HPDE6-E6E7 (cell line): ENCODE measurements around the gene ZNF599.
"Not testable (repeated sequence)": the region's sequence is repeated elsewhere in the genome, so short reads cannot be mapped to it uniquely, and the experiment has no call there.

Experiments
- DNase-seq: peaks from one replicate; pipeline ENCODE4 v3.0.0; 2011; ENCODE audit warnings: missing footprints; ENCODE audit errors: extremely low spot score

The ZNF599 gene

DNA sequence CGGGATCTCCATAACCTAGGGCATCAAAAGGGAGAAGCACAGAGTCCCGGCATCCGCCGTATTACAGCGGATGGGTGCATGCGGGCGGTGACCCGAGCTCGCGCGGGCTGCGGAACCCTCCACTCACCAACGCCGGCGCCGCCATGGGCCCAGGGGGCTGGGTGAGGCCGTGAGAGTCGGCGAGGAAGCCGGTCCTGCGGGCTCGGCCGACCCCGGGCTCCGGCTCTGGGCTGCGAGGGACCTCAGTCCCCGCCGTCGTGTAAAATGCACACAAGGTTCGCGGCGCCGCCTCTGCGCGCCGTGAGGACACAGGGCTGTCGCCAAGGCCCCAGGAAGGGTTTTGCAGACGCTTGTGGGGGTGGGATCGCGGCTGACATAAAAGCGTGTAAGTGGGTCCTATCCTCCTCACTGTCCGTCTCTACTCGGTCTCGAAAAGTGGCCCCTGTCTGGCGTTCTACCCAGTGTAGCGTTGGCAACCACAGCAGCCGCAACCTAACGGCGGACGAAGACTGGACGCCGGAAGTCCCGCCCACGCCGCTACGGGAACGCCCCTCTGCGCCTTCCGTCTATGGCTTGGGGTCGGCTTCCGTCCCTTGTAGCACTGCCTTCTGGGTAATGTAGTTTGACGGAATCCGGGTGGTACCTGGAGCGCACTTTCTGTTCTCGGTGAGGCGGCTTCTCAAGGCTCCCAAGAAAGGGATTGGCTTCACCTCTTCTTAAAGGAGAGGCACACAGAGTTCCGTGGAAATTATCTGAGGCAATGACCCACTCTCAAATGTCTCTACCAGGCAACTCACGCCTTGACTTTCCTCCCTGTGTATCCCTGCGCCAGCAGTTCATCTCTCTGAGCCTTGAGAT lies at the start of gene ZNF599:
Gene ZNF599 (minus strand): TSS at position 519 of the 858 bp plus-strand sequence. CDS start 374 bp downstream, at position 145.
- peak; percentile 75 for DNase-seq

DNA sequence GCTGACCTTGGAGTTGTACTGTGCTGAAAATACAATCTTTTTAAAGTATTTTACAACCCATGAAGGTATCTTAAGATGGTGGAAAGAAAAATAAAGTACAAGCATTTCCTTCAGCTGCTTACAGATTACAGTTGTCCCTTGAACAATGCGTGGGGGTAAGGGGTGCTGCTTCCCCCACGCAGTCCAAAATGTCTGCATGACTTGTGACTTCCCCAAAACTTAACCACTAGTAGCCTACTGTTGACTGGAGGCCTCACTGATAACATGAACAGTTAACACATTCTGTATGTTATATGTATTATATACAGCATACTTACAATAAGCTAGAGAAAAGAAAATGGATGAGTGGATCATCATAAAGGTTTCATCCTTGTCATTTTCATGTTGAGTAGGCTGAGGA lies 45.3 kb upstream of the ZNF599 start:
- DNase-seq = no peak

DNA sequence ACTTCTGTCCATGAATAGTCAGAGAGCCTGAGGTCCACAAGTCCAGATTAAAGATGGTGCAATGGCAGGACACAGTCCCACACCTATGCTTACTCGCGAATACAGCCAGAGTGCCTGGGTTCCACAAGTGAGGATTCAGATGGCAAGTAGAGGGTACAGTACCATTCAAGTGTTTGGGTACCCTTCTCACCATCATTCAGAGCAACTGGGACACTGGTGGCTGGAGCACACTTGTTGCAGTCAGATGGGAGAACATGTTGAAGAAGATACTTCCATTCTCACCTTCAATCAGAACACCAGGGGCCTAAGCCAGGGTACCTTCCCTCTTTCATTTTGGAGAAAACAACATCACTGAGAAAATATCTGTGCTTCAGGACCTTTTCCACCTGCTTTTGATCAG lies 43.7 kb upstream of the ZNF599 start:
- DNase-seq = no peak

DNA sequence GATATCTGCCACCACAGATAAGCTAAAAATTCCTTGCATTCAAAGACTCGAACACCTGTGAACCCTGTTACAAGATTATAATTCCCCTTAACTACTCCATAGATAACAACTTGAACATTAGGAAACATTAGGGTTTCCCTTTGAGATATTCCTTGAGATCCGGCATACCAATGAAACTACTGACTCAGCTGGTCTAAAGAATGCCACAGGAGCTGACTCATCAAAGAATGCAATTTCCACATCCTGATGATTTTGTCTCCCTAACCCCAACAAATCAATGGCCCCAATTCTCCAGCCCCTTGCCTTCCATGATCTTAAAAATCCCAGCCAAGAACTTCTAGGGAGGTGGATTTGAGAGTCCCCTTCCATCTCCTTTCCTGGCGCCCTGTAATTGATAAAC lies 35.6 kb upstream of the ZNF599 start:
- peak; percentile 37 for DNase-seq

DNA sequence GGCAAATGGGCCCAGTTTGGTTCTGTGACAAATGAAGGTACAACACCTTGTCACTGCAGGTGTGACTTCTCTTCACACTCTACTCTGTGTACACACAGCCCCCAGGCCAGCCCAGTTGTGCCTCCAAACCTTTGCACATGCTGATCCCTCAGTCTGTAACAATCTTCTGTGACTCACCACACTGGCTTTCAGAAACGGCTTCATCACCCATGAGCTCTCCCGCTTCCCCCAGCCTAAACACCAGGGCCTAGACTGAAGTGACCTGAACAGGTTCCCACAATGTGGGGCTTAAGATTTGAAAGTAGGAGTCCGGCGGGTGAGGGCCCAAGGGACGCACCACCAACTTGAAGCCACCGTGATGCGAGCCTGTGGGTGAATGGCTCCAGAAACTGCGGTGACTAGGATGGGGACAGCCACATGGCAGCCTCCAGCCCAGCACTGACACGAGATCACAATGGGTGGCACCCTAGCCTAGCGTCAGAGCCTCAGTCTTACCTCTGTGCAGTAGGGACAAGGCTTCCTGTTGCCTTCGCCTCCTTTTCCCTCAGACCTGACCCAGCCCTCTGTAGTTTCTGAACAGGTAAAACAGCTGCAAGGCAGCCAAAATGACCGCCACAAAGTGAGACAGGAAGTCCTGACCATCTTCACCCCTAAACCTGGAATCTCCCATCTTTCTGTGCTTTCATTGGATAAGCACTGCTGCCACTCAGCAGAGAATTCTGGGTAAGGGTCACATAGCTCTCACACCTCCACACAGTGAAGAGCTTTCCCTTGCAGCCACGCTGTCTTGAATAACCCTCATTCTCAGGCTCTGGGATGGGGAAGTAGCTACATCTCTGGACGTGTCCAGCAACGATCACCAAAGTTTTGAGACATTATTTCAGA lies 34.2 kb upstream of the ZNF599 start:
- no peak for DNase-seq

DNA sequence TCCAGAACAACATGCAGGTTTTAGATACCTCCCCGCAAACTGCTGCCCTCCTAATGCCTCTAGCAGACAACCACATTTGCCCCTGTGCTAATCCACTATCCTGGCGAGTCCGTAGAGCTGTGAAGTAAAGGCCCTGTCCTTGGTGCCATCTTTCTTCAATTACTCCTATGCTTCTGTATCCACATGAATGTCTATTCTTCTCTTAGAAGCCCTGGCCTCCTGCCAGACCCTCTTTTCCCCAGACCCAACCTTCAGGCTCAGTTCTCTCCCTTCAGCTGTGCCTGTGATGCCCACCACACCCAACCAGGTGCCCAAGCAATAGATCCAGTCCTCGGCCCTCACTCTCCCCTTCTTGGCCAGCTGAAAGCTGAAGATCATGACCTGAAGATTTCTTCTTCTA lies 31.1 kb upstream of the ZNF599 start:
- DNase-seq = no peak

DNA sequence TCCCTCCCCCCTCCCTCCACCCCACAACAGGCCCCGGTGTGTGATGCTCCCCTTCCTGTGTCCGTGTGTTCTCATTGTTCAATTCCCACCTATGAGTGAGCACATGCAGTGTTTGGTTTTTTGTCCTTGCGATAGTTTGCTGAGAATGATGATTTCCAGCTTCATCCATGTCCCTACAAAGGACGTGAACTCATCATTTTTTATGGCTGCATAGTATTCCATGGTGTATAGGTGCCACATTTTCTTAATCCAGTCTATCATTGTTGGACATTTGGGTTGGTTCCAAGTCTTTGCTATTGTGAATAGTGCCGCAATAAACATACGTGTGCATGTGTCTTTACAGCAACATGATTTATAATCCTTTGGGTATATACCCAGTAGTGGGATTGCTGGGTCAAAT lies 23.9 kb upstream of the ZNF599 start:
- DNase-seq = not testable (repeated sequence)

DNA sequence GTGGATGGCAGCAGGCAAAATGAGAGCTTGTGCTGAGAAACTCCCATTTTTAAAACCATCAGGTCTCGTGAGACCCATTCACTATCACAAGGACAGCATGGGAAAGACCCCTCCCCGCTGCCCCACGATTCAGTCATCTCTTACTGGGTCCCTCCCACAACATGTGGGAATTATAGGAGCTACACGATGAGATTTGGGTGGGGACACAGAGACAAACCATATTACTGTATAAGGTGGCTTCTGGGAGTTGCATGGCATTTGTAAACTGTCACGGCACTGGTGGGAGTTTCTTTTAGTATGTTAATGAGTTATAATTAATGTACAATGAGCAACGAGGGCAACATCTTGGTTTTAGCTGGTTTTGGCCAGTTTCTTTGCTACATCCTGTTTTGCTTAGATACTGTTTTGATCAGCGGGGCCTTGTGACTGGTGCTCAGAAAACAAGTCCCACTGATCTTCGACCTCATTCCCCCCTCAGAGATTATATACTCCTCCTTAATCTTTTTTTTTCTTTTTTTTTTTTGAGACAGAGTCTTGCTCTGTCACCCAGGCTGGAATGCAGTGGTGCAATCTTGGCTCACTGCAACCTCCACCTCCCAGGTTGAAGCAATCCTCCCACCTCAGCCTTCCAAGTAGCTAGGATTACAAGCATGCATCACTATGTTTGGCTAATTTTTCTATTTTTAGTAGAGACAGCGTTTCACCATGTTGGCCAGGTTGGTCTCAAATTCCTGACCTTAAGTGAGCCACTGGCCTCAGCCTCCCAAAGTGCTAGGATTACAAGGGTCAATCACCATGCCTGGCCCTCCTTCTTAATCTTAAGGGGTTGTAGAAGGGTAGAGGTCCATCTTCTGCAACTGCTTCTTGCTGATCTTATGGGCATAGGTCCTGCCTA lies 21.3 kb upstream of the ZNF599 start:
- no peak for DNase-seq

DNA sequence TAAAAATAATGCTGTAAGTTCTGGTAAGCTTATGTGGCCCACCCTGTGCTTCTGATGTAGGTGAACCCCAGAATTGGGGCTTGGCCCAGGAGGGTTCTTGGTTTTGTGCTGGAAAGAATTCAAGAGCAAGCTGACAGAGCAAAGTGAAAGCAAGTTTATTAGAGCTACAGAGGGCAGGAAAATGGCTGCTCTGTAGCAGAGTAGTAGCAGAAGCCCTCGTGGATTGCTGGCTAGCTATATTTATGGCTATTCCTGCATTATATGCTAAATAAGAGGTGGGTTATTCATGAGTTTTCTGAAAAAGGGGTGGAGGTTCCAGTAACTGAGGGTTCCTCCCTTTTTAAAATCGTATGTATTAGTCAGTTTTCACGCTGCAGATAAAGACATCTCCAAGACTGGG lies 20.6 kb upstream of the ZNF599 start:
- no peak for DNase-seq

DNA sequence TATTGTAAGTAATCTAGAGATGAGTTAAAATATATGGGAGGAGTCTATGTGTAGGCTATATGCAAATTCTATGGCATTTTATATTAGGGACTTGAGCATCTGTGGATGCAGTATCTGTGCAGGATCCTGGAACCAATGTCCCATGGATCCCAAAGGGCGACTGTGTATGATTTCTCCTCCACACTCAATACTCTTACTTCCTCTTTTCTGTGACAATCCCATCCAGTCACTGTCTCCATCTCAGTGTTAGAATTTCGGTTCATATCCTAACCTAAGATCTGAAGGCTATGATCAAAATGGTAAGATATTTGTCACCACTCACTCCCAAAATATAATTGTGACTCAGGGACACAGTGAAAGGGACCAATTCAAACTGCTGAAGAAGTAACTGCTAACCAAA lies 15.1 kb upstream of the ZNF599 start:
- DNase-seq = no peak

DNA sequence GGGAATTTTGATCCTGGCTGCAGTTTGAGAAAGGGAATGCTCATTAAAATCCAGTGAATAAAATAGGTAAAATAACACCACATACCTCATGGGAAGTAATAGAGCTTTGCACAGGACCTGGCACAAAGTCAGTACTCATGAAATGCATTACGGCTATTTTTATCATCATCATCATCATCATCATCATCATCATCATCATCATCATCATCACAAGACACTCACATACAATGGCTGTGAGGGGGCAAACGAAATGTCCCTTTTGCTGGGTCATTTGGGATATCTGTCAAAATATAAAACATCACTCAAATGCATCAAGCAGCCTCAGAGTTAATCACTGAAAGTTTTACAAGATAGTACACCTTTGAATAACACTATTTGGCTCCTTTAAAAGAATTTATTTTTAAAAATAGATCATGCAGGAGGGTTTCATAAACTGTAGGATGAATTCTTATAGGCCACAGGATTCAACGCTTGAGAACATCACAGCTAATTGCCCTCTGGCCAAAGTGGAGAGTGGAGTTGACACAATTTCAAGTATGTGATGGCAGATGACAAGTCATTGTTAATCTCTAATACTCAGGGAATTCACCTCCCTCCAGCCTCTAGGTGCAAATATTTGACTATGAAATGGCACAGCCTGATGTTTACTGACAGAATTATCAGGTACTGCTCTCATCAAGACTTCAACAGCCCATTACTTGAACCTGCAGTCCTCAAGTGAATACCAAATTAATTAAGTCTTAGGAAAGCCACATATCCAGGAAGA lies 14.2 kb upstream of the ZNF599 start:
- DNase-seq = no peak

DNA sequence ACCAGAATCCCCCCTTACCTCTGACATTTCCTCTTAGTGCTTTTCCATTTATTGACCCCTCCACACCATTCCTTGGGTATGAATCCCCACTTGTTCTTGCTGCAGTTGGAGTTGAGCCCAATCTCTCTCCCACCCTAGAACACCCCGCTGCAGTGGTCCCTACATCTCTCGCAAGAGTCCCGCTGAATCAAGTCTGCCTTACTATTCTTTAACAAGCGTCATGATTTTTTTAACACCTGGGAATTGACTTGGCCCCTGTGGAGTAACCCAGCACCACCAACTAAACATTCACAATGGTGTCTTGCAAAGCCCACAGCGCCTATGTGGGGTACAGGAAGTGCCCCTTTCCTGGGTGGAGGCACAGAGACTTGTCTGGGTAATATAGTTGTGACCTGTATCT lies 13.2 kb upstream of the ZNF599 start:
- DNase-seq = no peak

DNA sequence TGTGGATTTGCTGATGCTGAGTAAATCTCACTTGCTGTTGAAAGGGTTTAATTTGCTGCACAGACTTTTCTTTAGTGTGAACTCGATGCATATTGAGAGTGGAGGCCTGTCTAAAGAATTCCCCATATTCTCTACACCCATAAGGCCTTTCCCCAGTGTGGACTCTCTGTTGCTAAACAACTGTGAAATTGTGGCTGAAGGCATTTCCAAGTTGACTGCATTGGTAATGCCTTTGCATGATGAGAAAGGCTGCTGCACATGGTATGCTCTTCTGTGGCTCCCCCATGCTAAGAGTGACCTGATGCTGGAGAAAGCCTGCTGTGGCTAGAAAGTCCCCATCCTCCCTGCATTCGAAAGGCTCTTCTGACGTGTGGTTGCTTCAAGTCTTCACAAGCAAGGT lies 6.6 kb upstream of the ZNF599 start:
- no peak for DNase-seq

DNA sequence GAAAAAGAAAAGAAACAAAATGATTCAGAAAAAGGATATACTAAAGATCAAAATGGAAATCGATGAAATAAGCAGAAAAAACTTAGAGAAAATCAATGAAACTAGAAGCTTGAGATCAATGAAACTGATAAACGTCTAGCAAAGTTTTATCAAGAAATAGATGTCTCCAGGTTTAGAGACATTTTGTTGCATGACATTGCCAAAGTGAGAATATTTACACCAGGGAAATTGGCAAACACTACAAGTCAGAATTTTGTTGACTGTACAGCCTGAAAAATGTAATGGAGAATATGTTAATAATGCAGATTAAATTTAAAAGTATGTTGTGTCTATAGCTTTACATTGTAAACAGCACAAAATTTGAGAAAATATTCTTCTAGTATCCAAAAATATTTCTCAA lies 5.3 kb upstream of the ZNF599 start:
- DNase-seq = no peak

DNA sequence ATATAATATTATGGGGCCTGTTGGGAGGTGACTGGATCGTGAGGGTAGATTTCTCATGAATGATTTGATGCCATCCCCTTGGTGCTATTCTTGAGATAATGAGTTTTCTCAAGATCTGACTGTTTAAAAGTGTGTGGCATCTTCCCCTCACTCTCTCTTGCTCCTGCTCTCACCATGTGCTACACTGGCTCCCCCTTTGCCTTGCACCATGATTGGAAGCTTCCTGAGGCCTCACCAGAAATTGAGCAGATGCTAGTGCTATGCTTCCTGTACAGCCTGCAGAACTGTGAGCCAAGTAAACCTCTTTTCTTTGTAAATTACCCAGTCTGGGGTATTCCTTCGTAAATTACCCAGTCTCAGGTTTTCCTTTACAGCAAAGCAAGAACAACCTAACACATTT lies 1.8 kb upstream of the ZNF599 start:
- no peak for DNase-seq

DNA sequence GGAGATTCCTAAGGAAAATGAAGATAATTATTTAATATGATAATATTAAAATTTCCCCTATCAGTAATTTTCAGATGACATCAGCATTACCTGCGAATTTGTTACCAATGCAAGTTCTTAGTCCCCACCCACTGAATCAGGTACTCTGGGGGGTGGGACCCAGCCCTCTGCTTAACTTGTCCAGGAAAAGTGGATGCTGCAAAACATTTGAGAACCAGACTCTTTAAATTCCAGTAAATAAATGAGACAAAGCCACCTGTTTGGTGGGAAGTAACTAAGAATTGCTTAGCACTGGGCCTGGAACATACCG lies 495 bp upstream of the ZNF599 start:
- DNase-seq = no peak

DNA sequence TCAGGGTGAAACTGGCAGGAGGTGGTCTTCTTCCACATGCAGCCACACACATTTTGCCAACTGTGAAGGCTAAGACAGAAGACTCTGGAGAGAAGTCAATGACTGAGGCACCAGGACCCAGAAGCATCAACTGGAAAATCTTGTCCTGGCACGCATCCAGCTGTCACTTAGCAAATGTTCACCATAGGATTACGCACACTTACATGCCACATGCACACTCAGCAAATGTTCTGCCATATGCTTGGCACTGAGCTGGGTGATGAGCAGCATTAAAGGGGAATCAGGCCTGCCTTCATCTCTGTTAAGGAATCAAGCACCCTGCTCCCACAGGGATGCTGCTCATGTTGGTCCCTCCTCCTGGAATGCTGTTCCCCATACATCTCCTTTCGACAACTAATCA lies 5.1 kb downstream of the ZNF599 start:
- DNase-seq = no peak

DNA sequence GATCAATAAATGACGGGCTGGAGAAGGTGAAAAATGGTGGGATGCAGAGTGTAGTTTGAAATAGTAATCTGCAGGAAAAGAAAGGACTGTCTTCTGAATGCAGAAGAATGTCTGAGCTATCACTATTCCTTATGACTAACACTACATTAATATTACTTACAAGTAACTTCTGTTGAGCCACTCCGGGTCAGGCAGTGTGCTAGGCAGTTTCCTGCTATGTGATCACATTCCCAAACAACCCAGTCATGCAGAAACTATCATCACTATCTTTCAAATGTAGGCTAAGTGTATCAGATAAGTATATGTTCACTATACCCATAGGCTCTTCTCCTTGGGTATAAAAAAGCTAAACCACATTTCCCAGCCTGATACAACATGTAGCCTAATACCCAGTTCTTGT lies 6.6 kb downstream of the ZNF599 start:
- DNase-seq = no peak

DNA sequence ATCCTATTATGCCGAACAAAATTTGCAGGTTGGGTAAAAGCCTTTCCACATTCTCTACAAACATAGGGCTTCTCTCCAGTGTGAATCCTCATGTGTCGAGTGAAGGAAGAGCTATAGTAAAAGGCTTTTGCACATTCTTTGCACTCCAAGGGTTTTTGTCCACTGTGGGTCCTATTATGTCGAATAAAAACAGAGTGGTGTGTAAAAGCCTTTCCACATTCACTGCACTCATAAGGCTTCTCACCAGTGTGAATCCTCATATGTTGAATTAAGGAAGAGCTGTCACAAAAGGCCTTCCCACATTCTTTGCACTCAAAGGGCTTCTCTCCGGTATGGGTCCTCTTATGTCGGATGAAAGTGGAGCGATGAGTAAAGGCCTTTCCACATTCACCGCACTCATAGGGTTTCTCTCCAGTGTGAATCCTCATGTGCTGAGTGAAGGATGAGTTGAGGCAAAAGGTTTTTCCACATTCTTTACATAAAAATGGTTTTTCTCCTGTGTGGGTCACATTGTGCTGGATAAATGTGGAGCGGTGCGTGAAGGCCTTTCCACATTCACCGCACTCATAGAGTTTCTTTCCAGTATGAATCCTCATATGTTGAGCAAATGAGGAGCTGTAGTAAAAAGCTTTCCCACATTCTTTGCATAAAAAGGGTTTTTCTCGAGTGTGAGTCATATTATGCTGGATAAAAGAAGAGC lies 13.6 kb downstream of the ZNF599 start:
- no peak for DNase-seq

DNA sequence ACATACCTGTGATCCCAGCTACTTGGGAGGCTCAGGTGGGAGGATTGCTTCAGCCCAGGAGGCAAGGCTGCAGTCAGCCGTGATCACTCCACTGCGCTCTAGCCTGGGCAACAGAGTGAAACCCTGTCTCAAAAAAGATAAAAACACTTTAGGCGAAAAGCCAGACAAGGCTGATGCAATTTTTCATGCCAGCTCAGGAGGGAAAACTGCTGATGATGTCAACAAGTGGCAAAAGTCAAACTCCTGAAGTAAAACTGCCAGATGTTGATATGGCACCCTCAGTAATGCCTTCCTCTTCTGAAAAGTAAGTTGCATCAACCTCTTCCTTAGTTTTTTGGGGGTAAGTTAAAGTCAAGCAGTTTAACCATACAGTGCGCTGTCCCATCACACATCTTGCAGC lies 15.6 kb downstream of the ZNF599 start:
- DNase-seq = no peak
